22Rv1 (cell line): ENCODE measurements around the gene SLC6A11.

Source experiments
- ZFX ChIP-seq: fragments of 450-650 bp; IDR thresholded peaks from 2 replicates; pipeline ENCODE4 v1.6.1; 2017; ENCODE audit warnings: antibody characterized with exemption, borderline replicate concordance
- TF ChIP-seq, protein P1 (sequence below): fragments of 450-650 bp; IDR thresholded peaks from 2 replicates; pipeline ENCODE4 v1.5.1; 2017; ENCODE audit warnings: mild to moderate bottlenecking

DNA sequence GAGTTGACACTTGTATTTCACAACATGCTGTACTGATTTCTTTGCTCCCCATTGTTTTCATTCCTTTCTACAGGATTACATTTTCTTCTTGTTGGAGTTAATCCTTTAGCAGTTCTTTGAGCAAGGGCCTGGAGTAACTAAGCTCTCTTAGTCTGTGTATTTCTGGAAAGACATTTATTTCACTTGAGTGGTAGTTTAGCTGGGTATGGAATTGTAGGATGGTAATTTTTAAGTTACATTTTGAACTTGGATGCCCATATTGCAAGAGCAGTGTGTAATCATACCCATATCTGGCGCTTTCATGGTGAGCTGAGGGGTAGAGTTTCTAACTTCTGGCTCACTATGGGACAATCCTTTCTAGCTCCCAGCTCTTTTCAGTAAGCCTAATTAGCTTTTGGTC lies 74.6 kb downstream of the SLC6A11 start:
- TF ChIP-seq, protein P1, sequence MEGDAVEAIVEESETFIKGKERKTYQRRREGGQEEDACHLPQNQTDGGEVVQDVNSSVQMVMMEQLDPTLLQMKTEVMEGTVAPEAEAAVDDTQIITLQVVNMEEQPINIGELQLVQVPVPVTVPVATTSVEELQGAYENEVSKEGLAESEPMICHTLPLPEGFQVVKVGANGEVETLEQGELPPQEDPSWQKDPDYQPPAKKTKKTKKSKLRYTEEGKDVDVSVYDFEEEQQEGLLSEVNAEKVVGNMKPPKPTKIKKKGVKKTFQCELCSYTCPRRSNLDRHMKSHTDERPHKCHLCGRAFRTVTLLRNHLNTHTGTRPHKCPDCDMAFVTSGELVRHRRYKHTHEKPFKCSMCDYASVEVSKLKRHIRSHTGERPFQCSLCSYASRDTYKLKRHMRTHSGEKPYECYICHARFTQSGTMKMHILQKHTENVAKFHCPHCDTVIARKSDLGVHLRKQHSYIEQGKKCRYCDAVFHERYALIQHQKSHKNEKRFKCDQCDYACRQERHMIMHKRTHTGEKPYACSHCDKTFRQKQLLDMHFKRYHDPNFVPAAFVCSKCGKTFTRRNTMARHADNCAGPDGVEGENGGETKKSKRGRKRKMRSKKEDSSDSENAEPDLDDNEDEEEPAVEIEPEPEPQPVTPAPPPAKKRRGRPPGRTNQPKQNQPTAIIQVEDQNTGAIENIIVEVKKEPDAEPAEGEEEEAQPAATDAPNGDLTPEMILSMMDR = no peak
- TF ChIP-seq ZFX = no peak
